Cardiac muscle cell (in vitro differentiated cells and primary cell): Measurements from ENCODE around the gene ENOSF1. TPM values are rescaled to one million over a fixed set of nuclear protein-coding genes. Genes with fewer than 3 reads are reported as not detected.
"Not testable (repeated sequence)": the region's sequence is repeated elsewhere in the genome, so short reads cannot be mapped to it uniquely, and the experiment has no call there.

ENCODE experiments used
- DNase-seq, 2 donors: peaks; one replicate each; pipeline versions ENCODE4 v3.0.0 to v3.0.0-alpha.2; 2010 to 2017; ENCODE audit warnings: low read depth in 1 of 2, low spot score in 1 of 2
- H3K27ac ChIP-seq: fragments of 200-600 bp; sonication (generic); 2 replicates; pipeline ENCODE4 v1.5.1; 2016
- H3K27me3 ChIP-seq: fragments of 200-600 bp; sonication (generic); 2 replicates; pipeline ENCODE4 v1.6.0; 2016; ENCODE audit warnings: control low read depth
- H3K36me3 ChIP-seq: fragments of 200-600 bp; sonication (generic); 2 replicates; pipeline ENCODE4 v1.5.1; 2016; ENCODE audit warnings: control low read depth
- H3K4me1 ChIP-seq: fragments of 200-600 bp; sonication (generic); 2 replicates; pipeline ENCODE4 v1.8.1; 2017; ENCODE audit warnings: low read depth, mild to moderate bottlenecking, mixed run types
- H3K4me3 ChIP-seq: fragments of 200-600 bp; sonication (generic); 2 replicates; pipeline ENCODE4 v1.5.1; 2016; ENCODE audit warnings: mild to moderate bottlenecking
- H3K9me3 ChIP-seq: fragments of 200-600 bp; sonication (generic); 2 replicates; pipeline ENCODE4 v1.5.1; 2017; ENCODE audit warnings: low read depth, mild to moderate bottlenecking, control low read depth
- polyA plus RNA-seq: library from polyadenylated mRNA; unstranded; fragments of >200 nt; fragmentation: Nextera tagmentation; extraction: Ambion mirVana; gene quantifications from 2 replicates; pipeline ENCODE4 v1.2.1, GENCODE V29; 2016
- total RNA-seq: library from RNA; depleted of rRNA; stranded (reverse); fragments of >200 nt; gene quantifications from 2 replicates; pipeline ENCODE4 v1.2.3, GENCODE V29; 2016
- TF ChIP-seq, protein P1 (sequence below): IDR thresholded peaks from 2 replicates; pipeline ENCODE4 v1.5.1; 2012; ENCODE audit warnings: low read depth, mild to moderate bottlenecking, low read length

The ENOSF1 gene
- total and polyA plus RNA-seq, 2 experiments from 2014 or later = 66.7 to 72.0 TPM

DNA sequence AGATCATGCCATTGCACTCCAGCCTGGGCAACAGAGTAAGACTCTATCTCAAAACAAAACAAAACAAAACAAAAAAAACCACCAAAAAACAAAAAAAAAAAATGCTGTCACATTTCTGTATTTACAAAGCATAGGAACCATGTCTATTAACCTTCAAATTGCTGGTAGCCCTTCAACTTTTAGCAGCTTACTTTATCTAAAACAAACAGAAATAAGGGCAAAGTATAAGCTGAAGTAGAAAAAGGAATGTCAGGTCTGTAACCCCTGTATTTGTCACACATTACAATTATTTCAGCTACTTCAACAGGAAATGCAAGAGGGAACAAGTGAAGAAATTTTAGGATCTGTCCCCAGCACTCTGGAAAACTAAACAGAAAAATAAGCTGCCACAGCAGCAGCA is 29.6 kb downstream of the ENOSF1 start:
- Histone ChIP-seq H3K4me1 (peaks cover 11% of the 10 kb centered on the region), H3K27ac (no peak overlapping the region), H3K36me3 (peaks cover 3% of the 10 kb centered on the region), H3K4me3 (no peak overlapping the region), H3K9me3 (no peaks in the 10 kb centered on the region), H3K27me3 (no peaks in the 10 kb centered on the region)
- TF ChIP-seq, protein P1, sequence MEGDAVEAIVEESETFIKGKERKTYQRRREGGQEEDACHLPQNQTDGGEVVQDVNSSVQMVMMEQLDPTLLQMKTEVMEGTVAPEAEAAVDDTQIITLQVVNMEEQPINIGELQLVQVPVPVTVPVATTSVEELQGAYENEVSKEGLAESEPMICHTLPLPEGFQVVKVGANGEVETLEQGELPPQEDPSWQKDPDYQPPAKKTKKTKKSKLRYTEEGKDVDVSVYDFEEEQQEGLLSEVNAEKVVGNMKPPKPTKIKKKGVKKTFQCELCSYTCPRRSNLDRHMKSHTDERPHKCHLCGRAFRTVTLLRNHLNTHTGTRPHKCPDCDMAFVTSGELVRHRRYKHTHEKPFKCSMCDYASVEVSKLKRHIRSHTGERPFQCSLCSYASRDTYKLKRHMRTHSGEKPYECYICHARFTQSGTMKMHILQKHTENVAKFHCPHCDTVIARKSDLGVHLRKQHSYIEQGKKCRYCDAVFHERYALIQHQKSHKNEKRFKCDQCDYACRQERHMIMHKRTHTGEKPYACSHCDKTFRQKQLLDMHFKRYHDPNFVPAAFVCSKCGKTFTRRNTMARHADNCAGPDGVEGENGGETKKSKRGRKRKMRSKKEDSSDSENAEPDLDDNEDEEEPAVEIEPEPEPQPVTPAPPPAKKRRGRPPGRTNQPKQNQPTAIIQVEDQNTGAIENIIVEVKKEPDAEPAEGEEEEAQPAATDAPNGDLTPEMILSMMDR = no peak
- DNase-seq = no peak

DNA sequence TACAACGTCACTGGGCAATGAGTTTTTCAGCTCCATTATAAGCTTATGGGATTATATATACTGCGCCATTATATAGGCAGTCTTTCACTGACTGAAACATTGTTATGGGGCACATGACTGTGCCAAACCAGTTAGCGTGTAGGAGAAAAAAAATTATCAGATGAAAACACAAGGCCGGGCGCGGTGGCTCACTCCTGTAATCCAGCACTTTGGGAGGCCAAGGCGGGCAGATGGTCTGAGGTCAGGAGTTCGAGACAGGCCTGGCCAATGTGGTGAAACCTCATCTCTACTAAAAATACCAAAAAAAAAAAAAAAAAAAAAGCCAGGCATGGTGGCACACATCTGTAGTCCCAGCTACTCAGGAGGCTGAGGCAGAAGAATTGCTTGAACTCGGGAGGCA is 30.0 kb downstream of the ENOSF1 start:
- H3K4me1 ChIP-seq = peaks cover 11% of the 10 kb centered on the region
- DNase-seq, H3K27me3 ChIP-seq, H3K4me3 ChIP-seq, H3K27ac ChIP-seq, H3K9me3 ChIP-seq, H3K36me3 ChIP-seq: not testable (repeated sequence)

- DNase-seq = no peak
- no peak overlapping the region for H3K4me3 ChIP-seq
- no peaks in the 10 kb centered on the region for H3K27me3 ChIP-seq
- H3K9me3 ChIP-seq = no peaks in the 10 kb centered on the region
- peaks cover 11% of the 10 kb centered on the region for H3K4me1 ChIP-seq
- TF ChIP-seq, protein P1 = no peak
- peaks cover 3% of the 10 kb centered on the region for H3K36me3 ChIP-seq
- no peak overlapping the region for H3K27ac ChIP-seq
These were observed 30.4 kb downstream of the ENOSF1 start for GRCh38 chr18:681985-682384.

DNA sequence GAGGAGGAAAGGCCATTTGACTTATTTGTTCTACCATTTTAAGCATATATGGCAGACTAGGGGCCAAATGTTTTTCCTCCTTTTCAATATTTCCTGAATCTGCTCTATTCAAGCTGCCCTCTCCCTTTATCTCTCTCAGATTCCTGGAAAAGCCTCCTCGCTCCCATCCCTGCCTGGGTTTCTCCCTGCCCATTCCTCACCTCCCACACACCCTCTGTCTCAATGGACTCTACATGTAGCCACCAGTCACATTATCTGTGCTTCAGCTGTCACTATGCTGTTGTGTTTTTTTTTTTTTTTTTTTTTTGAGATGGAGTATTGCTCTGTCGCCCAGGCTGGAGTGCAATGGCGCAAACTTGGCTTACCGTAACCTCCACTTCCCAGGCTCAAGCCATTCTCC is 32.0 kb downstream of the ENOSF1 start:
- H3K27me3 ChIP-seq = no peaks in the 10 kb centered on the region
- TF ChIP-seq, protein P1 = no peak
- H3K36me3 ChIP-seq = peaks cover 3% of the 10 kb centered on the region
- H3K4me3 ChIP-seq = no peak overlapping the region
- H3K27ac ChIP-seq = no peak overlapping the region
- H3K4me1 ChIP-seq = no peaks in the 10 kb centered on the region
- DNase-seq = no peak
- no peaks in the 10 kb centered on the region for H3K9me3 ChIP-seq

DNA sequence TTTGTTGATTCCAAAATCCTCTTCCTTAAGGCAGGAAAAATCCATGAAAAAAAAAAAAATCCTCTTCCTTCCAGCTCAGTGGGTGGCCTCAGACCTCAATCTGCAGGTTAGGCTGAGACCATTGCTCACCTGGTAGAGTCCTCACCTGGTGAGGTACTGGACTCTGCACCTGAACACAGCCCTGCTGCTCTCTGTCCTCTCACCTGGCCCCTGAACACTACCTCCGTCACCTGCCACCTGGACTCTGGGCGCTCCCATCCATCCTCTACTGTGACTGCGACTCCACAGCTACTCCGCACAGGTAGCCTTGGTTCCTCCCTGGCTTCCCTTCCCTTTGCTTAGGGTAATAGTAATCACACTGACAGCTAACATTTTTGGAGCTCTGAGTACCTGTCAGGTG is 32.9 kb downstream of the ENOSF1 start:
- Histone ChIP-seq H3K27ac (no peak overlapping the region), H3K36me3 (peaks cover 6% of the 10 kb centered on the region), H3K4me3 (no peak overlapping the region), H3K4me1 (no peaks in the 10 kb centered on the region), H3K27me3 (no peaks in the 10 kb centered on the region), H3K9me3 (no peaks in the 10 kb centered on the region)
- no peak for DNase-seq
- TF ChIP-seq, protein P1 = no peak

DNA sequence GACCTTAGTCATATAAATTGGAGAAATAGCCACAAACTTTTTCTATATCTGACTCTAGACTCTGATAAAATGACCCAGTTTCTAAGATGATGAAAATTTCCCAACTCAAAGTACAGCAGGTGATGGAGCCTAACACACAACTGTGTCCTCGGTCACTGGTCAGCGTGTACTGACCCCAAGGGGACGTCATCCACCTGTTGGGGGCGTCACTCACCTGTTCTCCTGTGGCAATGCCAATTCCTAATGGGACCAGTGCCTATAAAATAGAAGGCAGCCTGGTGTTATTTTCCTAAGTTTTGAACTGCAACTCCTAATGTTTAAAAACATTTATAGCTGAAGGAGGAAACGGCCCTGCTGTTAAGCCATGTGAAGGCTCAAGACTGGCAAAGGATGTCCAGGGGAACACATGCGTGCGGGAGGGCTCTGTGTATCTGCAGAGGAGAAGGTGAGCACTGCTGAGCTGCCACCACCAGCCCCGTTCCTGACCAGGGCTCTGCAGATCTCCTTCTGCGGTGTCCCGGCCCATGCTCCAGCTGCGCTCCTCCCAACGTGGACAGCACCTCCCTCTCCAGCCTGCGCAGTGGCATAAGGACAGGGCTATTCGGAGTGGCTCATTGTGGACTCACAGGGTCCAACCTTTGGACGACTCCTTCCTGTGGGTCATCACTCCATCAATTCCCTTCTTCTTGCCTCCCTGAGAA is 33.8 kb downstream of the ENOSF1 start:
- Histone ChIP-seq H3K4me3 (no peak overlapping the region), H3K36me3 (peaks cover 6% of the 10 kb centered on the region), H3K9me3 (no peaks in the 10 kb centered on the region), H3K4me1 (no peaks in the 10 kb centered on the region), H3K27ac (no peak overlapping the region), H3K27me3 (no peaks in the 10 kb centered on the region)
- no peak for DNase-seq
- TF ChIP-seq, protein P1 = no peak
